Lower lobe of right lung (tissue), 2 donors: Measurements from ENCODE around the gene CARS1. TPM values are rescaled to one million over a fixed set of nuclear protein-coding genes. Genes with fewer than 3 reads are reported as not detected.

Experiments
- ATAC-seq, 2 donors: fragments of 200-7000 bp; cut with Tn5 transposase; one replicate each; pipeline ENCODE4 v1.9.1; 2020 to 2022; ENCODE audit warnings: mild to moderate bottlenecking in 2 of 2, moderate library complexity in 2 of 2
- DNase-seq: peaks from one replicate; pipeline ENCODE4 v3.0.0-alpha.2; 2020
- H3K27ac ChIP-seq: fragments of 200-600 bp; one replicate; pipeline ENCODE4 v1.8.0; 2022
- H3K27me3 ChIP-seq: fragments of 200-600 bp; one replicate; pipeline ENCODE4 v1.8.0; 2022; ENCODE audit warnings: low read depth
- H3K36me3 ChIP-seq: fragments of 200-600 bp; one replicate; pipeline ENCODE4 v1.8.0; 2022; ENCODE audit warnings: mild to moderate bottlenecking
- H3K4me1 ChIP-seq: fragments of 200-600 bp; one replicate; pipeline ENCODE4 v1.8.0; 2022
- H3K4me3 ChIP-seq: fragments of 200-600 bp; one replicate; pipeline ENCODE4 v1.8.0; 2022; ENCODE audit warnings: mild to moderate bottlenecking
- H3K9me3 ChIP-seq: fragments of 200-600 bp; one replicate; pipeline ENCODE4 v1.8.0; 2022
- CTCF ChIP-seq: fragments of 200-600 bp; IDR thresholded peaks from one replicate; pipeline ENCODE4 v1.8.0; 2022; ENCODE audit warnings: antibody characterized with exemption, mild to moderate bottlenecking
- intact Hi-C: fragments of 100-400 bp; cut with DNase I; formaldehyde crosslinking; loops from one replicate; pipeline ENCODE4 v1.11.0; 2022
- total RNA-seq: library from RNA; stranded (reverse); fragmentation: NEBNext Ultra II Directional; extraction: Animal tissue kit (Norgen Biotek cat#: 25700); gene quantifications from one replicate; pipeline ENCODE4 v1.2.1, GENCODE V29; 2021
- donor health status: DM: no; HTN: yes; CAD: no; lungs with severe emphysema.

The CARS1 gene
- total RNA-seq, 1 donor from 2014 or later: 40.2 TPM

- TF ChIP-seq CTCF: no peak
- ATAC-seq: no peak
- H3K4me1 ChIP-seq: peaks cover 34% of the 10 kb centered on the region
- intact Hi-C loops: loop anchor here (10.0 kb wide), 1 partner anchor 61 kb away; no protein-coding TSS in a partner anchor
- H3K36me3 ChIP-seq: peaks cover 55% of the 10 kb centered on the region
- DNase-seq: peak; percentile 43
- no peak overlapping the region for H3K4me3 ChIP-seq
- peak overlapping the region; percentile 42 for H3K27ac ChIP-seq
- H3K9me3 ChIP-seq: no peaks in the 10 kb centered on the region
- no peaks in the 10 kb centered on the region for H3K27me3 ChIP-seq
Observed at GRCh38 chr11:3095712-3096361, 38.6 kb upstream of the CARS1 start.

- no peak for TF ChIP-seq CTCF
- H3K36me3 ChIP-seq: peaks cover 55% of the 10 kb centered on the region
- intact Hi-C loops: loop anchor here (10.0 kb wide), 1 partner anchor 60 kb away; no protein-coding TSS in a partner anchor
- ATAC-seq (no peak), DNase-seq (peak; percentile 40)
- no peak overlapping the region for H3K4me3 ChIP-seq
- H3K27ac ChIP-seq: peak overlapping the region; percentile 42
- H3K4me1 ChIP-seq: peaks cover 22% of the 10 kb centered on the region
- H3K9me3 ChIP-seq: no peaks in the 10 kb centered on the region
- no peaks in the 10 kb centered on the region for H3K27me3 ChIP-seq
Observed at GRCh38 chr11:3094223-3094824, 37.1 kb upstream of the CARS1 start.

GRCh38 chr11:3093281-3094191 is 36.3 kb upstream of the CARS1 start:
- TF ChIP-seq CTCF: no peak
- H3K36me3 ChIP-seq: peaks cover 55% of the 10 kb centered on the region
- peaks cover 17% of the 10 kb centered on the region for H3K4me1 ChIP-seq
- ATAC-seq: no peak
- H3K27me3 ChIP-seq: no peaks in the 10 kb centered on the region
- intact Hi-C loops: loop anchor here (10.0 kb wide), 1 partner anchor 59 kb away; no protein-coding TSS in a partner anchor
- no peak for DNase-seq
- H3K4me3 ChIP-seq: no peak overlapping the region
- no peaks in the 10 kb centered on the region for H3K9me3 ChIP-seq
- no peak overlapping the region for H3K27ac ChIP-seq

- H3K4me3 ChIP-seq: no peak overlapping the region
- no peak for TF ChIP-seq CTCF
- no peak for ATAC-seq
- no peak for DNase-seq
- H3K27me3 ChIP-seq: no peaks in the 10 kb centered on the region
- peaks cover 17% of the 10 kb centered on the region for H3K4me1 ChIP-seq
- H3K9me3 ChIP-seq: no peaks in the 10 kb centered on the region
- H3K36me3 ChIP-seq: peaks cover 59% of the 10 kb centered on the region
- intact Hi-C loops: loop anchor here (10.0 kb wide), 1 partner anchor 58 kb away; no protein-coding TSS in a partner anchor
- no peak overlapping the region for H3K27ac ChIP-seq
Observed at GRCh38 chr11:3092603-3093141, 35.4 kb upstream of the CARS1 start.
